ENCODE data around the gene TMED7.
A peak's percentile ranks its signal among the peaks of the same experiment; 100 is the strongest.
"Not testable (repeated sequence)": the region's sequence is repeated elsewhere in the genome, so short reads cannot be mapped to it uniquely, and the experiment has no call there.

The TMED7 gene

GRCh38 chr5:115625579-115626444 is at the start of gene TMED7:
Gene TMED7 (minus strand): TSS chr5:115626036. CDS start chr5:115625792, 244 bp downstream.
- DNase-seq: peak; percentile 25

- not testable (repeated sequence) for DNase-seq
These were observed 48.9 kb upstream of the TMED7 start for GRCh38 chr5:115674782-115675181.

GRCh38 chr5:115673596-115673995 is 47.8 kb upstream of the TMED7 start:
- DNase-seq: no peak

- DNase-seq: no peak
These were observed 46.1 kb upstream of the TMED7 start for GRCh38 chr5:115671939-115672338.

- DNase-seq: no peak
These were observed 40.2 kb upstream of the TMED7 start for GRCh38 chr5:115666023-115666422.

- DNase-seq: no peak
These were observed 35.7 kb upstream of the TMED7 start for GRCh38 chr5:115661563-115661962.

GRCh38 chr5:115661101-115661500 is 35.3 kb upstream of the TMED7 start:
- no peak for DNase-seq

GRCh38 chr5:115657881-115658233 is 32.0 kb upstream of the TMED7 start:
- DNase-seq: no peak

- no peak for DNase-seq
These were observed 31.5 kb upstream of the TMED7 start for GRCh38 chr5:115657125-115657880.

- no peak for DNase-seq
These were observed 30.6 kb upstream of the TMED7 start for GRCh38 chr5:115656404-115656803.

- no peak for DNase-seq
These were observed 30.2 kb upstream of the TMED7 start for GRCh38 chr5:115655994-115656393.

- DNase-seq: no peak
These were observed 23.7 kb upstream of the TMED7 start for GRCh38 chr5:115649541-115649940.

GRCh38 chr5:115648056-115648455 is 22.2 kb upstream of the TMED7 start:
- no peak for DNase-seq

- DNase-seq: not testable (repeated sequence)
These were observed 19.6 kb upstream of the TMED7 start for GRCh38 chr5:115645386-115645785.

- DNase-seq: no peak
These were observed 18.2 kb upstream of the TMED7 start for GRCh38 chr5:115644046-115644445.

- DNase-seq: no peak
These were observed 16.1 kb upstream of the TMED7 start for GRCh38 chr5:115641948-115642347.

GRCh38 chr5:115640274-115640673 is 14.4 kb upstream of the TMED7 start:
- DNase-seq: no peak

- no peak for DNase-seq
These were observed 13.5 kb upstream of the TMED7 start for GRCh38 chr5:115639377-115639776.

- no peak for DNase-seq
These were observed 11.7 kb upstream of the TMED7 start for GRCh38 chr5:115637507-115637906.

GRCh38 chr5:115636008-115636407 is 10.2 kb upstream of the TMED7 start:
- DNase-seq: no peak

- no peak for DNase-seq
These were observed 8.7 kb upstream of the TMED7 start for GRCh38 chr5:115634343-115635132.

- DNase-seq: no peak
These were observed 4.1 kb upstream of the TMED7 start for GRCh38 chr5:115629903-115630302.

- DNase-seq: no peak
These were observed 1.5 kb upstream of the TMED7 start for GRCh38 chr5:115627295-115627865.
